Heart left ventricle (tissue), 16 donors: Measurements from ENCODE around the gene CDH23. TPM values are rescaled to one million over a fixed set of nuclear protein-coding genes. Genes with fewer than 3 reads are reported as not detected.

Experiments
- ATAC-seq, 4 donors: fragments of 200-7000 bp; cut with Tn5 transposase; one replicate each; pipeline ENCODE4 v1.9.1; 2020 to 2022; ENCODE audit warnings: moderate library complexity in 4 of 4, mild to moderate bottlenecking in 3 of 4, moderate number of reproducible peaks in 1 of 4
- DNase-seq, 5 donors: peaks; one replicate each; pipeline ENCODE4 v3.0.0-alpha.2; 2020
- H3K27ac ChIP-seq, 12 donors: fragments of 200-600 bp; sonication (generic) in 4 of 12; one replicate each; pipeline versions ENCODE4 v1.5.0 to v1.8.0; 2016 to 2022; ENCODE audit warnings: mild to moderate bottlenecking in 2 of 12
- H3K27me3 ChIP-seq, 9 donors: fragments of 200-600 bp; sonication (generic) in 2 of 9; one replicate each; pipeline versions ENCODE4 v1.5.1 to v1.8.0; 2016 to 2022; ENCODE audit warnings: mild to moderate bottlenecking in 3 of 9
- H3K36me3 ChIP-seq, 9 donors: fragments of 200-600 bp; sonication (generic) in 2 of 9; one replicate each; pipeline versions ENCODE4 v1.5.0 to v1.8.0; 2018 to 2022; ENCODE audit warnings: mild to moderate bottlenecking in 2 of 9
- H3K4me1 ChIP-seq, 12 donors: fragments of 200-600 bp; sonication (generic) in 4 of 12; one replicate each; pipeline versions ENCODE4 v1.5.0 to v1.8.0; 2016 to 2022; ENCODE audit warnings: mild to moderate bottlenecking in 3 of 12
- H3K4me3 ChIP-seq, 12 donors: fragments of 200-600 bp; sonication (generic) in 4 of 12; one replicate each; pipeline versions ENCODE4 v1.5.0 to v1.8.0; 2017 to 2022; ENCODE audit warnings: mild to moderate bottlenecking in 9 of 12, moderate library complexity in 4 of 12
- H3K9me3 ChIP-seq, 12 donors: fragments of 200-600 bp; sonication (generic) in 4 of 12; one replicate each; pipeline versions ENCODE4 v1.5.0 to v1.8.0; 2016 to 2022; ENCODE audit warnings: mild to moderate bottlenecking in 1 of 12
- CTCF ChIP-seq, 12 donors: fragments of 200-600 bp; sonication (generic) in 4 of 12; IDR thresholded peaks; one replicate each; pipeline versions ENCODE4 v1.5.0 to v1.8.0; 2018 to 2022; ENCODE audit warnings: antibody characterized with exemption in 12 of 12, mild to moderate bottlenecking in 5 of 12
- POLR2A ChIP-seq, 2 donors: fragments of 450-650 bp; IDR thresholded peaks; one replicate each; pipeline ENCODE4 v1.6.1; 2017; ENCODE audit warnings: antibody characterized with exemption in 2 of 2, mild to moderate bottlenecking in 2 of 2, moderate library complexity in 2 of 2
- WGBS, 4 donors: extraction: QIAGEN DNeasy Blood & Tissue Kit in 2 of 4; methylation state at CpG; one replicate each; pipeline versions ENCODE4 v1.1.5 to v1.1.7; 2013 to 2018; 5-methylcytosine and 5-hydroxymethylcytosine counted together
- intact Hi-C, 10 donors: fragments of 100-400 bp; cut with DNase I; formaldehyde crosslinking; loops; one replicate each; pipeline versions ENCODE4 v1.11.1 to v1.14.2; 2022
- polyA plus RNA-seq, 2 donors: library from polyadenylated mRNA; stranded (reverse); fragments of 200-250 nt; gene quantifications; one replicate each; pipeline ENCODE4 v1.2.3, GENCODE V29; 2013
- total RNA-seq, 9 donors: library from RNA; depleted of rRNA in 2 of 9; stranded (reverse); fragments of >200 nt in 2 of 9; fragmentation: NEBNext Ultra II Directional in 3 of 9; extraction: Animal tissue kit (Norgen Biotek cat#: 25700) in 3 of 9; gene quantifications; one replicate each; pipeline versions ENCODE4 v1.1.0 to v1.2.4, GENCODE V29; 2016 to 2023
- donor health status: ischemic (EF 13 %, LVEDD 7.1; RV severe dilation, severe dysfunction).
- donor health status: healthy with polysubstance abuse.
- donor health status: DM: no; HTN: yes; CAD: no.
- donor health status: DM: no; HTN: no; CAD: no.
- donor health status: ischemic (EF 25% LVEDD 6.9; RV normal size, moderate dysfunction).
- donor health status: ischemic (EF 25% LVEDD 5.7; RV mildly dilated, moderate dysfunction).
- donor health status: healthy.
- donor health status: DM: yes; HTN: yes; CAD: no.
- donor health status: ischemic (EF 35%, LVEDD 5.7; RV mildly dilated, moderate dysfunction).
- donor health status: nonischemic (EF 11% LVEDD 7.7; RV severe dilation, severe dysfunction).
- donor health status: DM: yes; HTN: yes; CAD: no.
- donor health status: PGD.
- donor health status: ischemic (EF 29% LVEDD 5.4; RV normal size, mild dysfunction).
- donor health status: nonischemic (EF 23%, LVEDD 6.1; RV moderate dilation, normal function).

CDH23 gene
- total and polyA plus RNA-seq, 11 donors = 1.2 to 8.6 (median 3.9) TPM

- DNase-seq (peak in 1 of 5 donors; percentile 54), ATAC-seq (no peak)
- peak overlapping the region in 8 of 12 donors; percentile 8 to 96 (median 29) for H3K27ac ChIP-seq
- TF ChIP-seq CTCF (IDR thresholded peaks at IDR 0.05) (no peak), POLR2A (IDR thresholded peaks at IDR 0.05) (no peak)
- no peaks in the 10 kb centered on the region for H3K9me3 ChIP-seq
- 61 to 77% (median 69%) methylated on average over 8 of the region's 8 CpGs for WGBS, 4 donors
- intact Hi-C loops = no loop called here
- H3K4me3 ChIP-seq = no peak overlapping the region
- no peaks in the 10 kb centered on the region for H3K27me3 ChIP-seq
- H3K36me3 ChIP-seq = peaks cover 0 to 87% (median 63%) of the 10 kb centered on the region in 9 donors
- H3K4me1 ChIP-seq = peaks cover 11 to 99% (median 39%) of the 10 kb centered on the region in 12 donors
Measured at GRCh38 chr10:71753960-71754505, 357.3 kb downstream of the CDH23 start.

- H3K36me3 ChIP-seq = peaks cover 0 to 92% (median 68%) of the 10 kb centered on the region in 9 donors
- peak overlapping the region in 8 of 12 donors; percentile 3 to 96 (median 25) for H3K27ac ChIP-seq
- 79 to 96% (median 86%) methylated on average over 3 of the region's 3 CpGs for WGBS, 4 donors
Measured at GRCh38 chr10:71754562-71754961, 357.8 kb downstream of the CDH23 start.

GRCh38 chr10:71755179-71755879, 358.6 kb downstream of the CDH23 start:
- intact Hi-C loops = no loop called here
- peaks cover 0 to 87% (median 66%) of the 10 kb centered on the region in 9 donors for H3K36me3 ChIP-seq
- H3K27me3 ChIP-seq = no peaks in the 10 kb centered on the region

More at GRCh38 chr10:71754562-71754961, 357.8 kb downstream of the CDH23 start:
- intact Hi-C loops = no loop called here
- DNase-seq = no peak
- Histone ChIP-seq H3K4me1 (peaks cover 6 to 98% (median 33%) of the 10 kb centered on the region in 12 donors), H3K9me3 (no peaks in the 10 kb centered on the region), H3K4me3 (no peak overlapping the region), H3K27me3 (no peaks in the 10 kb centered on the region)
- no peak for ATAC-seq
- TF ChIP-seq CTCF (IDR thresholded peaks at IDR 0.05) (no peak), POLR2A (IDR thresholded peaks at IDR 0.05) (no peak)

More at GRCh38 chr10:71755179-71755879, 358.6 kb downstream of the CDH23 start:
- WGBS, 4 donors = 89 to 92% (median 90%) methylated on average over 15 to 16 of the region's 16 CpGs
- no peak for ATAC-seq
- Histone ChIP-seq H3K9me3 (no peaks in the 10 kb centered on the region), H3K4me1 (peaks cover 3 to 92% (median 27%) of the 10 kb centered on the region in 12 donors), H3K4me3 (no peak overlapping the region), H3K27ac (peak overlapping the region in 7 of 12 donors; percentile 3 to 96 (median 13))
- TF ChIP-seq CTCF (IDR thresholded peaks at IDR 0.05) (no peak), POLR2A (IDR thresholded peaks at IDR 0.05) (no peak)
- DNase-seq = peak in 1 of 5 donors; percentile 42
